Prostate gland (tissue), 2 donors: ENCODE measurements around the gene DAZAP1. TPM values are rescaled to one million over a fixed set of nuclear protein-coding genes. Genes with fewer than 3 reads are reported as not detected.
A peak's percentile ranks its signal among the peaks of the same experiment; 100 is the strongest.

Experiments
- DNase-seq: peaks from one replicate; pipeline ENCODE4 v3.0.0-alpha.2; 2019; ENCODE audit warnings: low spot score
- H3K27ac ChIP-seq, 2 donors: fragments of 200-600 bp; sonication (generic); 2 replicates each; pipeline ENCODE4 v1.5.1; 2017 to 2019
- H3K27me3 ChIP-seq: fragments of 200-600 bp; sonication (generic); replicated peaks from 2 replicates; pipeline ENCODE4 v1.5.1; 2019; ENCODE audit not compliant: insufficient read depth
- H3K36me3 ChIP-seq, 2 donors: fragments of 200-600 bp; sonication (generic); 1 replicate in 1 of 2; 2 replicates in 1 of 2; pipeline versions ENCODE4 v1.5.1 to v1.8.1; 2017 to 2019
- H3K4me1 ChIP-seq: fragments of 200-600 bp; sonication (generic); replicated peaks from 2 replicates; pipeline ENCODE4 v1.5.1; 2019
- H3K4me3 ChIP-seq, 2 donors: fragments of 200-600 bp; sonication (generic); 2 replicates each; pipeline ENCODE4 v1.5.1; 2017 to 2019
- H3K9me3 ChIP-seq: fragments of 200-600 bp; sonication (generic); 2 replicates; pipeline ENCODE4 v1.5.1; 2017
- POLR2A ChIP-seq: fragments of 450-650 bp; IDR thresholded peaks from one replicate; pipeline ENCODE4 v1.6.1; 2016; ENCODE audit warnings: antibody characterized with exemption, mild to moderate bottlenecking
- POLR2AphosphoS5 ChIP-seq: sonication (generic); formaldehyde crosslinking; IDR thresholded peaks from one replicate; pipeline ENCODE4 v1.6.1; 2017; ENCODE audit warnings: antibody characterized with exemption
- WGBS: methylation state at CpG from one replicate; pipeline ENCODE4 v1.1.5; 2018; 5-methylcytosine and 5-hydroxymethylcytosine counted together
- intact Hi-C: fragments of 100-400 bp; cut with DNase I; formaldehyde crosslinking; loops from one replicate; pipeline ENCODE4 v1.14.2; 2022
- total RNA-seq, 2 donors: library from RNA; depleted of rRNA; stranded (reverse); fragments of >200 nt; gene quantifications; one replicate each; pipeline ENCODE4 v1.1.0, GENCODE V29; 2016
- TF ChIP-seq, protein P1 (sequence below), 4 experiments: fragments of 200-600 bp in 2 of 4; fragments of 450-650 bp in 2 of 4; sonication (generic) in 2 of 4; IDR thresholded peaks; 1 replicate in 3 of 4; 2 replicates in 1 of 4; pipeline ENCODE4 v1.5.1; 2016 to 2019; ENCODE audit warnings: antibody characterized with exemption in 4 of 4, mild to moderate bottlenecking in 2 of 4, moderate library complexity in 2 of 4

The DAZAP1 gene
- total RNA-seq, 2 donors from 2014 or later, result 58.6 to 74.1 TPM

DNA sequence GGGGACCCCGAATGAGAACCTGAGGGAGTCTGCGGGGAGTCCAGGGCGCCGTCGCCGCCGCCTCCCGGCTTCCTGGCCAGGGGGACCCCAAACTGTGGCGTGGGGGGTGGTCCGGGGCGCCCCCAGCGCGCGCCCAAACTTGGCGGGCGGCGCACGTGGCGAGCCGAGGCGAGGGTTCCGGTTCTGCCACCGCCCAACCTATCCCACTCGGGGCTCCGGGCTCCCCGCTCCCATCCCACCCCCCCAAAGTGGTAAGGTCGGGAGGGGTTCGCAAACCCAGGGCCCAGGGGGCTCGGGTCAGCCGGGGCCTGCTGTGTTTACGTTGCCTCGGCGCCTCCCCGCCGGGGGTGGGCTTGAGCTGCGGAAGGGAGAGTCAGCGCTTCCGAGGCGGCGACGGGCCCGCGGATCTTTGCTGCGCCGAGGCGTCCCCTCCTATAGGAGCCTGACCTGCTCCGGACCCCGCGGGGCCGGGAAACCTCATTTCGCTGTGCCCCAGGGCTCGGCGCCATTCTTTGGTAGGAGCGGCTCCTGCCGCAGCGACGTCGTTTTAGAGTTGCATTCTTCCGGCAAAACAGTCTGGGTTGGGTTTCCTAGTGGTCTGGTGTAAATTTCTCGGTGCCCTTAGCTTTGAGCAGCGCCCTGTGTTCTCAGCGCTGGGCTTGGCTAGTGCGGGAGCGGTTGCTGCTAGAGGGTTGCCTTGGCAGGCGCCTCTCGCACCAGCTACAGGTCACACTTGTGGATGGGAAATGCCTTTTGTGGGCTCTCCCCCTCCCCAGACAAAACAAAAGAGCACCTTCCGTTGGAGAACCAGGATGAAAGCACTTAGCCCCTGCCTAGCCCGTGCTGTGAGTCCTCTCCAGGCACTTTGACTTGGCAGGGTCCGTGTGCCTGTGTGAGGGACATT is 1.2 kb downstream of the DAZAP1 start:
- Histone ChIP-seq H3K4me3 (peak overlapping the region; percentile 95 to 98), H3K27ac (peak overlapping the region; percentile 95 to 96), H3K36me3 (no peaks in the 10 kb centered on the region), H3K9me3 (no peaks in the 10 kb centered on the region), H3K4me1 (peaks cover 43% of the 10 kb centered on the region), H3K27me3 (no peaks in the 10 kb centered on the region)
- intact Hi-C loops, result loop anchor here (10.0 kb wide), 2 partner anchors 94 to 134 kb away; partner anchors contain the start of gene FAM174C
- 1% methylated on average over 49 of the region's 69 CpGs for WGBS
- TF ChIP-seq POLR2AphosphoS5 (no peak), POLR2A (no peak)
- DNase-seq, result no peak

DNA sequence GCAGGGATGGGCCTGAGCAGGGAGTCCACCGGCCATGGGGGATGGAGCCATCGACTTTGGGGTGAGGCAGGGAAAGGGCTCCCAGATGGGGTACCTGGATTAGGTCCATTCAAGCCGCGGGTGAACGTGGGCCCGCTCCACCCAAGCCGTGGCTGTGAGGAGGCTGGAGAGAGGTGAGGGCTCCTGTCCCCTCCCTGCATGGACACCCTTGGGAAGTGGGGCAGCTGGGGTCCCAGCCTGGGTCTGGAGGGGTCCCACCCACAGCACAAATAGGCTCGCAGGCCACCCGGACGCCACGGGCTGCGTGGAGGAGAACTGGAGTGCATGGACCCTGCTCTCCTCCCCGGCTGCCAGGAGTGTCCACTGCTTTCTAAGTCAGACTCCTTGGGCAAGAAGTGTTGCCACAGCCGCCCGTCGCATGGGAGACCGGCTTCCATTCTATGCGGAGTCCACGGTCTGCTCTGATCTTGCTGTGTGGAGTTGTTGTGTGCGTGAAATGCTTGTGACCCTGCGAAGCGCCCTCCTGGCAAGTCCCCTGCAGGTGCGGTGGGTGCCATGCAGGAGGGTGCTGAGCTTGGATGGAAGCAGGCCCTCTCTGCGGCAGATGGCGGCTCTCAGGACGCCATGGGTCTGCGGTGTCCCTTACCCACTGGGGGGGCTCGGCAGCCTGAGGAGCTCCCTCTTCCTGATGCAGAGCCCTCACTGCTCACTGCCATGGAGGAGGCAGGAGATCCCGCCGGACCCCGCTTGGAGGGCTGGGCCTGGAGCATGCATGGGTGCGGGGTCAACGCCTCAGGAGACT is 2.0 kb downstream of the DAZAP1 start:
- TF ChIP-seq POLR2AphosphoS5, result no peak
- TF ChIP-seq POLR2A, result no peak
- TF ChIP-seq, protein P1, sequence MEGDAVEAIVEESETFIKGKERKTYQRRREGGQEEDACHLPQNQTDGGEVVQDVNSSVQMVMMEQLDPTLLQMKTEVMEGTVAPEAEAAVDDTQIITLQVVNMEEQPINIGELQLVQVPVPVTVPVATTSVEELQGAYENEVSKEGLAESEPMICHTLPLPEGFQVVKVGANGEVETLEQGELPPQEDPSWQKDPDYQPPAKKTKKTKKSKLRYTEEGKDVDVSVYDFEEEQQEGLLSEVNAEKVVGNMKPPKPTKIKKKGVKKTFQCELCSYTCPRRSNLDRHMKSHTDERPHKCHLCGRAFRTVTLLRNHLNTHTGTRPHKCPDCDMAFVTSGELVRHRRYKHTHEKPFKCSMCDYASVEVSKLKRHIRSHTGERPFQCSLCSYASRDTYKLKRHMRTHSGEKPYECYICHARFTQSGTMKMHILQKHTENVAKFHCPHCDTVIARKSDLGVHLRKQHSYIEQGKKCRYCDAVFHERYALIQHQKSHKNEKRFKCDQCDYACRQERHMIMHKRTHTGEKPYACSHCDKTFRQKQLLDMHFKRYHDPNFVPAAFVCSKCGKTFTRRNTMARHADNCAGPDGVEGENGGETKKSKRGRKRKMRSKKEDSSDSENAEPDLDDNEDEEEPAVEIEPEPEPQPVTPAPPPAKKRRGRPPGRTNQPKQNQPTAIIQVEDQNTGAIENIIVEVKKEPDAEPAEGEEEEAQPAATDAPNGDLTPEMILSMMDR (IDR thresholded peaks at IDR 0.05), result no peak
- Histone ChIP-seq H3K4me3 (peak overlapping the region; percentile 95 to 98), H3K36me3 (no peaks in the 10 kb centered on the region), H3K27me3 (no peaks in the 10 kb centered on the region), H3K27ac (peak overlapping the region; percentile 95 to 96), H3K4me1 (peaks cover 43% of the 10 kb centered on the region), H3K9me3 (no peaks in the 10 kb centered on the region)
- intact Hi-C loops, result loop anchor here (10.0 kb wide), 2 partner anchors 95 to 135 kb away; partner anchors contain the start of gene FAM174C
- 42% methylated on average over 26 of the region's 33 CpGs for WGBS
- no peak for DNase-seq

DNA sequence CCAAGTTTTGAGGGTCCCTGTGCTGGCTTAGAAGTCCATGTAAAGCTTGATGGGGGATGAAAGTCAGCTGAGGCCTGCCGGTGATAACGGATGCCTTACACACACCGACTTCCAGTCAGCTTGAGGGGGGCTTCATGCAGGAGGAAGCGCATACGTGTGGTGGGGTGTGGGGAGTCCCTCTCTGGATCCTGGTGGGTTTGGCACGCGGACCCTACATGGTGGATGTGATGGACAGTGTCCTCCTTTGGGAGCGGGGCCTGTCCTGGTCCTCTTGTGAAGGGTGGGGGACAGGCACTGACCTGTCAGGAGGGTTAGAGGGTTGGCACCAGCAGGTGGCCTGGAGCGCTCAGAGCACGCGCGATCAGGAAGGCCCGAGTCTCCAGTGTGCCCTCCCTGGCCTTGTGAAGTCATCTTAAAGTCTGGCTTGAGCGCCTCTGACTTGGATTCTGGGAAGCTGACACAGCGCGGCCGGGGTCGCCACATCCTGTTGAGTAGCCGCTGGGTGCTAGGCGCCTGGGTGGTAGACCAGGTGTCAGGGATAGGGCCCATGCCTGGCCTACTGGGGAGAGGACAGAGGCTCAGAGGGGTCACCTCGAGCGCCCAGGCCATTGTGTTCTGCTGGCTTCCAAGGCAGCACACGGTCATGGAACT is 2.9 kb downstream of the DAZAP1 start:
- H3K9me3 ChIP-seq, result no peaks in the 10 kb centered on the region
- DNase-seq, result no peak
- TF ChIP-seq POLR2AphosphoS5 (no peak), POLR2A (no peak)
- TF ChIP-seq, protein P1 (IDR thresholded peaks at IDR 0.05), result no peak
- peaks cover 43% of the 10 kb centered on the region for H3K4me1 ChIP-seq
- intact Hi-C loops, result no loop called here
- H3K4me3 ChIP-seq, result peak overlapping the region in 1 of 2 donors; percentile 98
- no peaks in the 10 kb centered on the region for H3K27me3 ChIP-seq
- no peaks in the 10 kb centered on the region for H3K36me3 ChIP-seq
- 64% methylated on average over 23 of the region's 23 CpGs for WGBS
- peak overlapping the region; percentile 8 to 96 for H3K27ac ChIP-seq

DNA sequence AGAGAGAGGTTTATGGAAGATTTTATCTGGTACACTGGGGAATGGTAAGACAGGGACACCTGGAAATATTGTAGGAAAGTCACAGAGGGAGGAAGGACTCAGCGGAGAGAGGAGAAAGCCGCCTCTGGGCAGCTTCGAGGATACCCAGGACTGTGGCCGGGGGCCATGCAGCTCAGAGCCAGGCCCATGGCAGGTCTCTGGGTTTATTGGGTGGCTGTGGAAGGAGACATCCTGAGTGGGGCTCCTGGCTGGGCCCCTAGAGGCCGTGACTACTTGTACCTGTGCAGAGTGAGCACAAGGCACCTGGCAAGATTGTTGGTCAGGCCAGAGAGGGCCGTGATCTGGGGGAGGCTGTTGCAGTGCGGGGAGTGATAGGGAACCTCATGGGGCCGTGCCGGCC is 3.4 kb downstream of the DAZAP1 start:
- TF ChIP-seq POLR2AphosphoS5 (no peak), POLR2A (no peak)
- TF ChIP-seq, protein P1 (IDR thresholded peaks at IDR 0.05), result no peak
- no peaks in the 10 kb centered on the region for H3K27me3 ChIP-seq
- peaks cover 47% of the 10 kb centered on the region for H3K4me1 ChIP-seq
- no peak for DNase-seq
- H3K27ac ChIP-seq, result peak overlapping the region; percentile 8 to 96
- intact Hi-C loops, result no loop called here
- WGBS, result 66% methylated on average over 9 of the region's 9 CpGs
- H3K4me3 ChIP-seq, result no peak overlapping the region
- no peaks in the 10 kb centered on the region for H3K36me3 ChIP-seq
- no peaks in the 10 kb centered on the region for H3K9me3 ChIP-seq
